KOPT-K1 (cell line): ENCODE measurements around the gene ANGPTL3.
"Not testable (repeated sequence)": the region's sequence is repeated elsewhere in the genome, so short reads cannot be mapped to it uniquely, and the experiment has no call there.

Experiments
- H3K27ac ChIP-seq: fragments of 200-600 bp; sonication (generic); 2 replicates; pipeline ENCODE4 v1.5.1; 2016; ENCODE audit warnings: antibody characterized with exemption, mild to moderate bottlenecking, low read depth, low read length; ENCODE audit not compliant: poor library complexity, severe bottlenecking
- H3K36me3 ChIP-seq: fragments of 200-600 bp; sonication (generic); 2 replicates; pipeline ENCODE4 v1.5.1; 2017; ENCODE audit warnings: antibody characterized with exemption, mild to moderate bottlenecking, low read length, moderate library complexity; ENCODE audit not compliant: insufficient read depth
- H3K9me3 ChIP-seq: fragments of 200-600 bp; sonication (generic); 2 replicates; pipeline ENCODE4 v1.5.1; 2017; ENCODE audit warnings: antibody characterized with exemption, low read length, mild to moderate bottlenecking; ENCODE audit not compliant: insufficient read depth, poor library complexity, severe bottlenecking

The ANGPTL3 gene

DNA sequence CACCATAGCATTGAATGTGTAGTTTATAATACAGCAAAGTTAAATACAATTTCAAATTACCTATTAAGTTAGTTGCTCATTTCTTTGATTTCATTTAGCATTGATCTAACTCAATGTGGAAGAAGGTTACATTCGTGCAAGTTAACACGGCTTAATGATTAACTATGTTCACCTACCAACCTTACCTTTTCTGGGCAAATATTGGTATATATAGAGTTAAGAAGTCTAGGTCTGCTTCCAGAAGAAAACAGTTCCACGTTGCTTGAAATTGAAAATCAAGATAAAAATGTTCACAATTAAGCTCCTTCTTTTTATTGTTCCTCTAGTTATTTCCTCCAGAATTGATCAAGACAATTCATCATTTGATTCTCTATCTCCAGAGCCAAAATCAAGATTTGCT is at the start of gene ANGPTL3:
ANGPTL3 (plus strand) TSS at position 240 of the 400 bp plus-strand sequence; CDS start at position 287, 47 bp downstream.
- Histone ChIP-seq H3K36me3 (no peaks in the 10 kb centered on the region), H3K27ac (no peak within 1 kb of the TSS), H3K9me3 (no peaks in the 10 kb centered on the region)

DNA sequence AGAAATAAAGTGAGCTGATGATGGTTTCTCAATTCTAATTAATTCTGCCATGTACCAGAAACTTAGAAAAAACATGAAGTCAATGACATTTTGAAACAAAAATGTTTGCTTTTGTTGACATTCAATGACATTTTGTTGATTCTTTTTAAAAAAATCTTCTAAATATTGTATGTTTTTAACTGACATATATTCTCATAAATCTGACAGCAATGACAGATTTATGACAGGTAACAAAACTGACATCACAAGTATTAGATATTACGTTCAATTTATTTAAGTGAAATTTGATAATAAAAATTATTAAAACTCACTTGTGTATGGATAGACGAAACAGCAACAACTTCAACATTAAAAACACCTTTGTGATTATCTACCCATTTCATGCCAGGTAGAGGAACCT is 36.0 kb upstream of the ANGPTL3 start:
- Histone ChIP-seq H3K9me3 (no peaks in the 10 kb centered on the region), H3K27ac (no peak overlapping the region), H3K36me3 (no peaks in the 10 kb centered on the region; the same call in 1 of the 2 replicates)

DNA sequence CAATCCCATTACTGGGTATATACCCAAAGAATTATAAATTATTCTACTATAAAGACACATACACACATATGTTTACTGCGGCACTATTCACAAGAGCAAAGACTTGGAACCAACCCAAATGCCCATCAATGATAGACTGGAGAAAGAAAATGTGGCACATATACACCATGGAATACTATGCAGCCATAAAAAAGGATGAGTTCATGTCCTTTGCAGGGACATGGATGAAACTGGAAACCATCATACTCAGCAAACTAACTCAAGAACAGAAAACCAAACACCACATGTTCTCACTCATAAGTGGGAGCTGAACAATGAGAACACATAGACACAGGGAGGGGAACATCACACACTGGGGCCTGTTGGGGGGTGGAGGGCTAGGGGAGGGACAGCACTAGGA is 30.1 kb upstream of the ANGPTL3 start:
- H3K27ac ChIP-seq, H3K9me3 ChIP-seq, H3K36me3 ChIP-seq: not testable (repeated sequence)

- H3K36me3 ChIP-seq, H3K27ac ChIP-seq, H3K9me3 ChIP-seq: not testable (repeated sequence)
Measured at GRCh38 chr1:62567926-62568325, 29.4 kb upstream of the ANGPTL3 start.

DNA sequence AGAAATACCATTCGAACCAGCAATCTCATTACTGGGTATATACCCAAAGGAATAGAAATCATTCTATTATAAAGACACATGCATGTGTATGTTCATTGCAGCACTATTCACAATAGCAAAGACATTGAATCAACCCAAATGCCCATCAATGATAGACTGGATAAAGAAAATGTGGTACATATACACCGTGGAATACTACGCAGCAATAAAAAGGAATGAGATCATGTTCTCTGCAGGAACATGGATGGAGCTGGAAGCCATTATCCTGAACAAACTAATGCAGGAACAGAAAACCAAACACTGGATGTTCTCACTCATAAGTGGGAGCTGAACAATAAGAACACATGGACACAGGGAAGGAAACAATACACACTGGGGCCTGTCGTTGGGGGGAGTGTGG is 25.8 kb upstream of the ANGPTL3 start:
- not testable (repeated sequence) for H3K36me3 ChIP-seq

DNA sequence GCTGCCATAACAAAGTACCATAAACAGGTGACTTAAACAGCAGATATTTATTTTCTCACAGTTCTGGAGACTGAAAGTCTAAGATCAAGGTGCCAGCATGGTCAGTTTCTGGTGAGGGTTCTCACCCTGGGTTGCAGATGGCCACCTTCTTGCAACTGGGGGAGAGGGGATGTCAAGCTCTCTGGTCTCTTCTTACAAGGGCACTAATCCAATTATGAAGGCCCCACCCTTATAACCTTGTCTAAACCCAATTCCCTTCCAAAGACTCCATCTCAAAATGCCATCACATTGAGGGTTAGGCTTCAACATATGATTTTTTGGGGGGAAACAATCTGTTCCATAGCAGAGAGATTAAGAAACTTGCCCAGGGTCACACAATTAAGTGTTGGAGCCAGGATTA is 24.8 kb upstream of the ANGPTL3 start:
- H3K27ac ChIP-seq, result no peak overlapping the region
- no peaks in the 10 kb centered on the region for H3K36me3 ChIP-seq
- no peaks in the 10 kb centered on the region for H3K9me3 ChIP-seq

More for the DNA sequence above, 25.8 kb upstream of the ANGPTL3 start:
- not testable (repeated sequence) for H3K27ac ChIP-seq, H3K9me3 ChIP-seq

DNA sequence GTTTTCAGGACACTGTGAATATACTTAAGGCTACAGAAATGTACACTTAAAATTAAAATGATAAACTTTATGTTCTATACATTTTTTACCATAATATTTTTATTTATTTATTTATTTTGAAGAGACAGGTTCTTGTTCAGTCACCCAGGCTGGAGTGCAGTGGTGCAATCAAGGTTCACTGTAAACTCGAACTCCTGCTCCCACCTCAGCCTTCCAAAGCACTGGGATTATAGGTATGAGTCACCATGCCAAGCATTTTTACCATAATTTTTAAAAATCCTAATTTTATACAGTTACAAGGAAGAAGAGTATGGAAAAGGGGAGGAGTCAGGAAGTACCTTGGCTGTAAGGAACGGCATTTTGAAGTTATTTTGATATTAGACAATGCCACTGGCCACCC is 23.6 kb upstream of the ANGPTL3 start:
- H3K36me3 ChIP-seq, result no peaks in the 10 kb centered on the region
- no peaks in the 10 kb centered on the region for H3K9me3 ChIP-seq
- H3K27ac ChIP-seq, result no peak overlapping the region

- no peaks in the 10 kb centered on the region for H3K9me3 ChIP-seq
- no peak overlapping the region for H3K27ac ChIP-seq
- no peaks in the 10 kb centered on the region for H3K36me3 ChIP-seq
Measured at GRCh38 chr1:62585469-62586155, 11.7 kb upstream of the ANGPTL3 start.

DNA sequence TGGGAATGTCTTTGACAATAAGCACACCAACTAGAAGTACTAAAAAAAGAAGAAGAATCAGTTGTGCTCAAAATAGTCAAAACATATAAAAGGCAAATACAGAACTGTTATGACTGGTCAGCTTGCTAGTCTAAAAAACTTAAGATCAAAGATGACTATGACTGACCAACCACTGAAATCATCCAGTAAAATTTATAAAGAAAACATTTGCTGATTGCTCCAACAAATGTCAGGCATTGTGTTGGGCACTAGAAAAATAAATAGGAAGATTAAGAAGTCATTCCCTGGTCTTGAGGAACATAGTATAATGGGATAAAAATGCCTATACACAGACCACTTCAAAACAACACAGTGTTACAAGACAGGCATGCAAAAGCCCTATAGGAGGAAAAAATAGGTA is 9.3 kb upstream of the ANGPTL3 start:
- Histone ChIP-seq H3K9me3 (no peaks in the 10 kb centered on the region), H3K27ac (no peak overlapping the region), H3K36me3 (no peaks in the 10 kb centered on the region)

DNA sequence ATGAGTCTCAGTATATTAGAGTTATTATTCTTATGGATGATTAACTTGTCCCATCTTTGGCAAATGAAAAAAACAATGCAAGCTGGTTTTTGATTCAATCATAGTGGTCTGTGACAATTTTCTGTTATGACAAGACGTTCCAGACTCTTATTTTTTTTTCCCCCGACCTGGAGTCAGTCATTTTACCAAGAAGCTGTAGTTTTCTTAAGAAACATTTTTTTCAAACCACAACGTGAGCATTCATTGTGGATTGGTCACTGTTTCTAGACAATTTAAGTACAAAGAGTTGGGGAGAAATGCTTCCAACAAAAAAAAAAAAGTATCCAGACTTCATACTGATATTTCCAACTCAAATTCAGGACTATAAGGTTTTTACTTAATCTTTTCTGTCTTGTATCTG is 8.0 kb upstream of the ANGPTL3 start:
- Histone ChIP-seq H3K9me3 (no peaks in the 10 kb centered on the region), H3K36me3 (no peaks in the 10 kb centered on the region), H3K27ac (no peak overlapping the region)

GRCh38 chr1:62590255-62590969 is 6.9 kb upstream of the ANGPTL3 start:
- no peaks in the 10 kb centered on the region for H3K9me3 ChIP-seq
- no peak overlapping the region for H3K27ac ChIP-seq
- H3K36me3 ChIP-seq, result no peaks in the 10 kb centered on the region

DNA sequence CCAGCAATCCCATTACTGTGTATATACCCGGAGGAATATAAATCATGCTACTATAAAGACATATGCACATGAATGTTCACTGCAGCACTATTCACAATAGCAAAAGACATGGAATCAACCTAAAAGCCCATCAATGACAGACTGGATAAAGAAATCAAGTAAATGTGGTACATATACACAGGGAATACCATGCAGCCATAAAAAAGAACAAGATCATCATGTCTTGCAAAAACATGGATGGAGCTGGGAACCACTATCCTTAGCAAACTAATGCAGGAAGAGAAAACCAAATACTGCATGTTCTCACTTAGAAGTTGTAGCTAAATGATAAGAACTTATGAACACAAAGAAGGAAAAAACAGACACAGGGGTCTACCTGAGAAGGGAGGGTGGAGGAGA is 6.4 kb upstream of the ANGPTL3 start:
- Histone ChIP-seq H3K36me3 (no peaks in the 10 kb centered on the region), H3K9me3 (no peaks in the 10 kb centered on the region), H3K27ac (no peak overlapping the region)

DNA sequence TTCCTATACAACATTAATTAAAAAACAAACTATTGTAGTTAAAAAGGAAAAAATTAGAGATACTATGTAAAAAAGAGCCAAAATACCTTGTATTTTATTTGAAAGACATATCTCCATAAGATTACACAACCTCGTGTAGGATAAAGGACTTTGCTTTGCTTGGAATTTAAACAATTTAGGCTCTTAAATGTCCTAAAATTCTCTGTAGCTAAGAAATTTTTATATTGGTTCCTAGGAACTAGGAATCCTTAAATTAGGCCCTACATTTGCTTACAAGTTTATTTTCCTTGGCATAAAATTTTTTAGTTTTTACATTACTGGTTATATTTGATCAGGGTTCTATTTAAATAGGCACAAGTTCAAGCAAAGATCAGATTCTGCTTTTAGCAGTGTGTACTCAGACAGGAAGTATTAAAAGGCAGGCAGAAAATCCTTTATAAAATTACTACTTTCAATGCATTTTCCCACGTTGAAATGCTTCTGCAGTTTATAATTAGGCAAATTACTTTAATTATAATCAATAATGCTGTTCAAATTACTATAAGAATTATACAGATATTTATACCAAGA is 3.4 kb upstream of the ANGPTL3 start:
- H3K9me3 ChIP-seq, result no peaks in the 10 kb centered on the region
- no peaks in the 10 kb centered on the region for H3K36me3 ChIP-seq
- no peak overlapping the region for H3K27ac ChIP-seq

DNA sequence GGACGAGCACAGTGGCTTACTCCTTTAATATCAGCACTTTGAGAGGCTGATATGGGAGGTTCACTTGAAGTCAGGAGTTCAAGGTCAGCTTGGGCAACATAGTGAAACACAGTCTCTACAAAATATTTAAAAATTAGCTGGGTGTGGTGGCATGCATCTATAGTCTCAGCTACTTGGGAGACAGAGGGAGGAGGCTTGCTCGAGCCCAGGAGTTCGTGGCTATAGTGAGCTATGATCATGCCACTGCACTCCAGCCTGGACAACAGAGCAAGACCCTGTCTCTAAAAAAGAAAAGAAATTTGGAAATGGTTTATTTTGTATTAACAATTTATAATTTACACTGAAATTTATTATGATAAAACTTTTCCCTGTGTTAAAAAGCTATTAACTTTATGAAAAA is 1.7 kb upstream of the ANGPTL3 start:
- H3K9me3 ChIP-seq, result no peaks in the 10 kb centered on the region
- no peak overlapping the region for H3K27ac ChIP-seq
- H3K36me3 ChIP-seq, result no peaks in the 10 kb centered on the region

GRCh38 chr1:62599044-62599443 is 1.7 kb downstream of the ANGPTL3 start:
- no peak overlapping the region for H3K27ac ChIP-seq
- H3K9me3 ChIP-seq, result no peaks in the 10 kb centered on the region
- no peaks in the 10 kb centered on the region for H3K36me3 ChIP-seq

DNA sequence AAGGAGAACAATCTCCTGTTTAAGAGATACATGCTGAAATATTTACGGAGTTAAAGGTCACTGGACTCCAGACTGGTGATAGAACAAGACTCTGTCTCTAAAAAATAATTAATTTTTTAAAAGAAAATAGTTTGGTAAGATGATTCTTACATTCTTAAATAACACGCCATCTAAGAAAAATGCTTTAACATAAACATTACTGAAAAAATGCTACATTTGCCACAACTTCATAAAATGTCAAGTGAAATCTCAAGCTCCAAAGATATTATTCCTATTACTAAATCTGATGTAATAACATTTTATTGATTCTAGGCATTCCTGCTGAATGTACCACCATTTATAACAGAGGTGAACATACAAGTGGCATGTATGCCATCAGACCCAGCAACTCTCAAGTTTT is 4.1 kb downstream of the ANGPTL3 start:
- no peak overlapping the region for H3K27ac ChIP-seq
- no peaks in the 10 kb centered on the region for H3K36me3 ChIP-seq
- H3K9me3 ChIP-seq, result no peaks in the 10 kb centered on the region
